Measurements from ENCODE around the gene EIPR1. TPM values are rescaled to one million over a fixed set of nuclear protein-coding genes. Genes with fewer than 3 reads are reported as not detected.

The EIPR1 gene
- total RNA-seq, 1 experiment from 2014 or later = 27.8 TPM

GRCh38 chr2:3341336-3341735, 36.3 kb downstream of the EIPR1 start:
- H3K27ac Mint-ChIP-seq = peak overlapping the region in 1 of 3 experiments; percentile 23; a peak in 1 of 7 replicates
- Histone ChIP-seq H4K8ac (replicated peaks; ENCODE audit: insufficient read length, low read depth, low read length) (peak overlapping the region; percentile 29), H3K4ac (ENCODE audit: low read depth, low read length) (no peak overlapping the region), H2BK5ac (ENCODE audit: insufficient read length, low read length) (no peak overlapping the region), H3K14ac (ENCODE audit: insufficient read depth, low read length) (no peak overlapping the region; the same call in 1 of the 2 replicates), H2BK15ac (ENCODE audit: low read depth, low read length) (no peak overlapping the region), H3K23ac (ENCODE audit: insufficient read length, low read depth, low read length) (no peak overlapping the region), H3K4me2 (ENCODE audit: insufficient read depth, insufficient read length, low read length) (no peak overlapping the region), H2AK5ac (ENCODE audit: insufficient read length, low read length) (no peak overlapping the region), H4K5ac (ENCODE audit: insufficient read length, low read depth, low read length) (no peak overlapping the region), H2BK20ac (ENCODE audit: low read depth, low read length, poor library complexity, severe bottlenecking) (no peak overlapping the region), H3K79me1 (ENCODE audit: insufficient read depth, low read depth, low read length, poor library complexity, severe bottlenecking) (no peaks in the 10 kb centered on the region), H4K20me1 (ENCODE audit: control insufficient read depth, insufficient read depth, insufficient read length) (no peaks in the 10 kb centered on the region), H3K9ac (ENCODE audit: extremely low read depth, insufficient read length, low read length) (no peak overlapping the region), H2BK120ac (ENCODE audit: low read depth, low read length, poor library complexity, severe bottlenecking) (no peak overlapping the region), H3K4me1 (ENCODE audit: insufficient read depth, low read length) (no peaks in the 10 kb centered on the region), H2BK12ac (ENCODE audit: insufficient read length, low read depth, low read length) (no peak overlapping the region), H3K23me2 (ENCODE audit: insufficient read length, low read depth, low read length, poor library complexity, severe bottlenecking) (no peaks in the 10 kb centered on the region), H2AFZ (ENCODE audit: low read length) (no peak overlapping the region), H3T11ph (ENCODE audit: low read length) (no peak overlapping the region), H3K56ac (ENCODE audit: insufficient read length, low read depth, low read length) (no peak overlapping the region), H3K27ac (ENCODE audit: insufficient read length, low read depth, low read length) (no peak overlapping the region), H3K79me2 (ENCODE audit: insufficient read depth, low read length) (no peaks in the 10 kb centered on the region), H3K18ac (ENCODE audit: insufficient read length, low read depth, low read length) (no peak overlapping the region), H3K27me3 (ENCODE audit: insufficient read depth, low read length) (no peaks in the 10 kb centered on the region), H3K9me3 (ENCODE audit: control insufficient read depth, low read depth, low read length) (no peaks in the 10 kb centered on the region), H4K91ac (ENCODE audit: insufficient read length, low read depth, low read length) (no peak overlapping the region)
- WGBS (ENCODE audit: extremely low coverage, insufficient read length, low lambda C conversion rate) = no CpG with 5 or more reads among the region's 8 CpGs
- H3K36me3 Mint-ChIP-seq (ENCODE audit: insufficient read depth in 1 of 3, low read depth in 3 of 3) = peaks cover 4 to 24% (median 5%) of the 10 kb centered on the region in 3 experiments; a peak in 5 of 7 replicates
- no peaks in the 10 kb centered on the region for H3K27me3 Mint-ChIP-seq (ENCODE audit: low read depth)
- TF ChIP-seq CTCF (conservative IDR thresholded peaks at IDR 0.05) = no peak
- no peak overlapping the region; a peak in 1 of 5 replicates for H3K4me3 Mint-ChIP-seq
- H3K4me1 Mint-ChIP-seq = no peaks in the 10 kb centered on the region
- no peaks in the 10 kb centered on the region for H3K9me3 Mint-ChIP-seq
- DNase-seq = no peak
